ENCODE data around the gene ACTL9.
A peak's percentile ranks its signal among the peaks of the same experiment; 100 is the strongest.

Gene ACTL9

DNA sequence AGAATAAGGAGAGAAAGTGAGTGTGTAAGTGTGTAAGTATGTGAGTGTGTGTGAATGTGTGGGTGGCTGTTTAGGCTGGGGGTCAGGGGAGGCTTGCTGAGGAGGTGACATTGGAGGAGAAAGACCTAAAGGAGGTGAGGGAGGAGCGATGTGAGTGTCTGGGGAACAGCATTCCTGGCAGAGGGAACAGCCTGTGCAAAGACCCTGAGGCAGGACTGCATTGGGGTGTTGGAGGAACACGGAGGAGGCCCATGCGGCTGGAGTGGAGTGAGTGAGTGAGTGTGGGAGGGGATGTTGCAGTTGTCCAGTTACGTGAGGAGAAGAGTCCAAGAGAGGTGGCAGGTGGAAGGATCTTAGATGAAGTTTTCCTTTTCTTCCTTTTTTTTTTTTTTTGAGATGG is 36.3 kb downstream of the ACTL9 start:
- Histone ChIP-seq H3K4me3 (ENCODE audit: severe bottlenecking) (no peak overlapping the region), H3K36me3 (ENCODE audit: low read depth) (no peaks in the 10 kb centered on the region), H3K27ac (ENCODE audit: poor library complexity, severe bottlenecking) (no peak overlapping the region), H3K9me3 (ENCODE audit: severe bottlenecking) (no peaks in the 10 kb centered on the region), H3K4me1 (ENCODE audit: insufficient read depth, poor library complexity, severe bottlenecking) (no peaks in the 10 kb centered on the region), H3K27me3 (ENCODE audit: insufficient read depth, poor library complexity, severe bottlenecking) (no peaks in the 10 kb centered on the region)
- no peak for ATAC-seq (ENCODE audit: low read depth)
- no peak for DNase-seq (ENCODE audit: low spot score)
- TF ChIP-seq, protein P1, sequence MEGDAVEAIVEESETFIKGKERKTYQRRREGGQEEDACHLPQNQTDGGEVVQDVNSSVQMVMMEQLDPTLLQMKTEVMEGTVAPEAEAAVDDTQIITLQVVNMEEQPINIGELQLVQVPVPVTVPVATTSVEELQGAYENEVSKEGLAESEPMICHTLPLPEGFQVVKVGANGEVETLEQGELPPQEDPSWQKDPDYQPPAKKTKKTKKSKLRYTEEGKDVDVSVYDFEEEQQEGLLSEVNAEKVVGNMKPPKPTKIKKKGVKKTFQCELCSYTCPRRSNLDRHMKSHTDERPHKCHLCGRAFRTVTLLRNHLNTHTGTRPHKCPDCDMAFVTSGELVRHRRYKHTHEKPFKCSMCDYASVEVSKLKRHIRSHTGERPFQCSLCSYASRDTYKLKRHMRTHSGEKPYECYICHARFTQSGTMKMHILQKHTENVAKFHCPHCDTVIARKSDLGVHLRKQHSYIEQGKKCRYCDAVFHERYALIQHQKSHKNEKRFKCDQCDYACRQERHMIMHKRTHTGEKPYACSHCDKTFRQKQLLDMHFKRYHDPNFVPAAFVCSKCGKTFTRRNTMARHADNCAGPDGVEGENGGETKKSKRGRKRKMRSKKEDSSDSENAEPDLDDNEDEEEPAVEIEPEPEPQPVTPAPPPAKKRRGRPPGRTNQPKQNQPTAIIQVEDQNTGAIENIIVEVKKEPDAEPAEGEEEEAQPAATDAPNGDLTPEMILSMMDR (IDR thresholded peaks at IDR 0.05; ENCODE audit: poor library complexity, severe bottlenecking), result no peak

DNA sequence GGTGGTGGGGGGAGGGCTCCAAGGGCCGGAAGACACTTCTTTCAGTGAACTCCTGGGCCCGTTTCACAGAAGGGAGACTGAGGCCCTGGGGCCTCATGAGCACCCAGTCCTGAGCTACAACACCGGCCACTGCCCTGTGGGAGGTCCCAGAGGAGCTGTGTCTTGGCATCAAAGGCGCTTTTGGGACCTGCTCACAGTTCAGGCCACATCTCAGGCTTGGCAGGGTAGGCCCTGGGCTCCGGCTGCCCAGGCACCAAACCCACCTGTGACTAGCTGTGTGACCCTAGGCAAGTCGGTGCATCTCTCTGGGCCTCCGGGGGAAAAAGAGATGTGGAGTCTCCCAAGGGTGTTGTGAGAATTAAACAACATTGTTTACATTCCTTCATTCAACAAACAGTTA is 38.7 kb downstream of the ACTL9 start:
- DNase-seq (ENCODE audit: low spot score) (no peak), ATAC-seq (ENCODE audit: low read depth) (no peak)
- no peaks in the 10 kb centered on the region for H3K27me3 ChIP-seq (ENCODE audit: insufficient read depth, poor library complexity, severe bottlenecking)
- no peak overlapping the region for H3K4me3 ChIP-seq (ENCODE audit: severe bottlenecking)
- H3K27ac ChIP-seq (ENCODE audit: poor library complexity, severe bottlenecking), result no peak overlapping the region
- no peaks in the 10 kb centered on the region for H3K9me3 ChIP-seq (ENCODE audit: severe bottlenecking)
- no peaks in the 10 kb centered on the region for H3K4me1 ChIP-seq (ENCODE audit: insufficient read depth, poor library complexity, severe bottlenecking)
- no peaks in the 10 kb centered on the region for H3K36me3 ChIP-seq (ENCODE audit: low read depth)
- TF ChIP-seq, protein P1 (IDR thresholded peaks at IDR 0.05; ENCODE audit: poor library complexity, severe bottlenecking), result no peak

DNA sequence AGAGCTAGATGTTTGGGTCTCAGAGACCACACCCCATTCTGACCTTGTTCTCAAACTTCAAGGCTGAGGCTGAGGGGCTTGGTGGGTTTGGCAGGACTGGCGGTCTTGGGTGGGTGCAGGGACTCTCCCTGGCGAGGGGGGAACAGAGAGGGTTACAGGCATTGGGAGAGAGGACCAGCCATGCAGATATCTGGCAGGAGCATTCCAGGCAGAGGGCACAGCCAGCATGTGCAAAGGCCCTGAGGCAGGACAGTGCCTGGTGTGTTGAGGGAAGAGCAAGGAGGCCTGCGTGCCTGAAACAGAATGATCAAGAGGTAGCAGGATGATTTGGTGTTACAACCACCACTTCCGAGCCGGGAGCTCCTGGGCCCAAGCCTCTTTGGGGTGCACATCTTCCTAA is 40.7 kb downstream of the ACTL9 start:
- Histone ChIP-seq H3K27me3 (ENCODE audit: insufficient read depth, poor library complexity, severe bottlenecking) (no peaks in the 10 kb centered on the region), H3K4me3 (ENCODE audit: severe bottlenecking) (no peak overlapping the region), H3K4me1 (ENCODE audit: insufficient read depth, poor library complexity, severe bottlenecking) (no peaks in the 10 kb centered on the region), H3K36me3 (ENCODE audit: low read depth) (no peaks in the 10 kb centered on the region), H3K27ac (ENCODE audit: poor library complexity, severe bottlenecking) (no peak overlapping the region), H3K9me3 (ENCODE audit: severe bottlenecking) (no peaks in the 10 kb centered on the region)
- ATAC-seq (ENCODE audit: low read depth) (no peak), DNase-seq (ENCODE audit: low spot score) (no peak)
- TF ChIP-seq, protein P1 (IDR thresholded peaks at IDR 0.05; ENCODE audit: poor library complexity, severe bottlenecking), result no peak

DNA sequence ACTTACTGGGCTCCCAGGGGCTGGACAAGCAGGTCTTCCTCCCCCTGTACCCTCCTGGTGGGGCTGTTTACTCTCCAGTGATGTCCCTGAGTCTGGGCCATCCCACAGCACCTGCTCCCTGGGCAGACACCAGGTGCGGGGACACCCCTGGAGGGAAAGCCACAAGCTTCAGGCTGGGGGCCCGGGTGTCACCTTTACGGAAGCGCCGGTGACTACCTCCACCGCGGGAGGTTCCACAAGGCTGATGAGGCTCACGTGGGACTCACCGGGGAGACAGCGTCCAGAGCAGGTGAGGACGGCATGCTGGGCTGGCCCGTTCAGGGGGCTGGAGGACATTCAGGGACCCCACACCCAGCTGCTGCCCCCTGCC is 43.3 kb downstream of the ACTL9 start:
- no peaks in the 10 kb centered on the region for H3K27me3 ChIP-seq (ENCODE audit: insufficient read depth, poor library complexity, severe bottlenecking)
- no peaks in the 10 kb centered on the region for H3K36me3 ChIP-seq (ENCODE audit: low read depth)
- TF ChIP-seq, protein P1 (IDR thresholded peaks at IDR 0.05; ENCODE audit: poor library complexity, severe bottlenecking), result no peak
- no peak overlapping the region for H3K27ac ChIP-seq (ENCODE audit: poor library complexity, severe bottlenecking)
- no peaks in the 10 kb centered on the region for H3K4me1 ChIP-seq (ENCODE audit: insufficient read depth, poor library complexity, severe bottlenecking)
- ATAC-seq (ENCODE audit: low read depth) (peak; percentile 17; the same call in 1 of the 3 replicates), DNase-seq (ENCODE audit: low spot score) (no peak)
- H3K4me3 ChIP-seq (ENCODE audit: severe bottlenecking), result no peak overlapping the region
- H3K9me3 ChIP-seq (ENCODE audit: severe bottlenecking), result no peaks in the 10 kb centered on the region

DNA sequence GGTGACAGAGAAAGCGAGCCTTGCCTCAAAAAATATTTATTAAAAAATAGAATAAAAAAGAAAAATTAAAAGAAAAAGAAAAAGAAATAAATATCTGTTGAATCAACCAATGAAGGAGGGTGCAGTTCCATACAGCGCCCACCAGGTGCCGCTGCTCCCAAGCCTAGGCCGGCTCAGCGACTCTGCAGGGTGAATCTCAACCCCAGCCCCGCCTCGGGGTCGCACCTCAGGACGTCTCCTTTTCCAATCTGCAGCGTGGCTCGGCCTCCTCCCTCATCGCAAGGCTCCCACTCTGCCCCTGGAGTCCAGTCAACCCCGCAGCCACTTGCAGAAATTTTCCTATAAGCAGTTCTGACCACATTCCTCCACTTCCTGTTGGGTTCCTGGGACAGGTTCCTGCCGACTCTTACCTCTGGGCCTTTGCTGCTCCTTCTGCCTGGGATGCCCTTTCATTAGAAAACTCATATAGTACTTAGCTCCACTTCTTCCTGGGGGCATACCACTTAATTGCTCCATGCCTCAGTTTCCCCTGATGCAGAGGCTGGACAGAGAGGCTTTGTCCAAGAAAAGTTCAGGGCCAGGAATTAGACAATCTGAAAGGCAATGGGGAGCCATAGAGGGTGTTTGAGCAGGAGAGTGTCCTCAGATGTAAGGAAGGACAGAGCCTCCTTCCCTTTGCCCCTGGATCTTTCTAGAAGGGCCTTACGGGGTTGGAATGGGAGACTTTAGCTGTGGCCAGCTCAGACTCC is 43.8 kb downstream of the ACTL9 start:
- Histone ChIP-seq H3K4me1 (ENCODE audit: insufficient read depth, poor library complexity, severe bottlenecking) (no peaks in the 10 kb centered on the region), H3K4me3 (ENCODE audit: severe bottlenecking) (no peak overlapping the region), H3K27ac (ENCODE audit: poor library complexity, severe bottlenecking) (no peak overlapping the region), H3K27me3 (ENCODE audit: insufficient read depth, poor library complexity, severe bottlenecking) (no peaks in the 10 kb centered on the region), H3K9me3 (ENCODE audit: severe bottlenecking) (no peaks in the 10 kb centered on the region), H3K36me3 (ENCODE audit: low read depth) (no peaks in the 10 kb centered on the region)
- TF ChIP-seq, protein P1 (IDR thresholded peaks at IDR 0.05; ENCODE audit: poor library complexity, severe bottlenecking), result peak; percentile 91
- DNase-seq (ENCODE audit: low spot score), result no peak
- ATAC-seq (ENCODE audit: low read depth), result peak; percentile 52; the same call in 2 of the 3 replicates

Measured in RWPE2 (cell line).